GM19468 (cell line): ENCODE measurements around the gene TCERG1L.
"Not testable (repeated sequence)": the region's sequence is repeated elsewhere in the genome, so short reads cannot be mapped to it uniquely, and the experiment has no call there.

Source experiments
- ATAC-seq: cut with Tn5 transposase; IDR thresholded peaks from one replicate; pipeline ENCODE4 v1.9.1; 2021; ENCODE audit warnings: mild to moderate bottlenecking, moderate library complexity, moderate number of reproducible peaks; ENCODE audit not compliant: unreplicated experiment; ENCODE audit errors: extremely low read depth

Gene TCERG1L, protein sequence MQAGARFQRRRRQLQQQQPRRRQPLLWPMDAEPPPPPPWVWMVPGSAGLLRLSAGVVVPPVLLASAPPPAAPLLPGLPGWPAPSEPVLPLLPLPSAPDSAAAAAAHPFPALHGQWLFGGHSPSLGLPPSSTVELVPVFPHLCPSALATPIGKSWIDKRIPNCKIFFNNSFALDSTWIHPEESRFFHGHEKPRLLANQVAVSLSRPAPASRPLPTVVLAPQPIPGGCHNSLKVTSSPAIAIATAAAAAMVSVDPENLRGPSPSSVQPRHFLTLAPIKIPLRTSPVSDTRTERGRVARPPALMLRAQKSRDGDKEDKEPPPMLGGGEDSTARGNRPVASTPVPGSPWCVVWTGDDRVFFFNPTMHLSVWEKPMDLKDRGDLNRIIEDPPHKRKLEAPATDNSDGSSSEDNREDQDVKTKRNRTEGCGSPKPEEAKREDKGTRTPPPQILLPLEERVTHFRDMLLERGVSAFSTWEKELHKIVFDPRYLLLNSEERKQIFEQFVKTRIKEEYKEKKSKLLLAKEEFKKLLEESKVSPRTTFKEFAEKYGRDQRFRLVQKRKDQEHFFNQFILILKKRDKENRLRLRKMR

DNA sequence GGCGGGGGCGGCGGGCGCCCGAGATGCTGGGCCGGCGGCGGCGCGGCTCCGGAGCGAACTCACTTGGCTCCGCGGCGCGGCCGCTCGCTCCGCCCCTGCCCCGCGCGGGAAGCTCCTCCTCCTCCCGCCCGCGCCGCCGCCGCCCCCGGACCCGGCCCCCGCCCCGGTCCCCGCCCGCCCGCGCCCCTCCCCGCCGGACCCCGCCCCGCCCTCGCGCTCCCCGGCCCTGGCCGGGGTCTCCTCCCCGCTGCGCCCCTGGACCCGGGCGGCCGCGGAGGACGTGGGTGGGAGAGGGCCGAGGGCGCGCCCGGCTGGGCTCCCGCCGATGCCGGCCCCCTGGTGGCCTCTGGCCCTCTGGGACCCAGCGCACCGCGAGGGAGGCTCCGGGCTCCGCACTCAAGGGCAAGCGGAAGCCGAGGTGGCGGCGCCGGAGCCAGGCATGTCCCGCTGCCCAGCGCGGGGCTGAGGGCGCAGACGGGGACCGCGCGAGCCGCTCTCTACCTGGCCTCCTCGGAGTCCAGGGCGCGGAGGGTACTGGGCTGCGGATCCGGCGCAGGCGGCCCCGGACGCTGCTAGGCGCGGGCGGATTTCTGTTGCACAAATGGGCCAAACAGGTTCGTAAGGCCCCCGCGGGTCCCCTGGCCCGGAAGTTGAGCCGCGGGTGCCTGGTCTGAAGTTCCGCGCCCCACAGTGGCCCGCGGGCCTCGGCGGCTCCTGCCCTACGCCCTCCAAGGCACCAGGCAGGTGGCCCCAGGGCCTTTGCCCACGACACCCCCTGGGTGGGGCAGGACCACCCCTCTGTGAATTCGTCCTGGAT, at the start of gene TCERG1L:
TSS of gene TCERG1L (minus strand) at position 61 of the 817 bp plus-strand sequence. CDS start 86 bp downstream, outside the sequence.
- ATAC-seq = no peak

DNA sequence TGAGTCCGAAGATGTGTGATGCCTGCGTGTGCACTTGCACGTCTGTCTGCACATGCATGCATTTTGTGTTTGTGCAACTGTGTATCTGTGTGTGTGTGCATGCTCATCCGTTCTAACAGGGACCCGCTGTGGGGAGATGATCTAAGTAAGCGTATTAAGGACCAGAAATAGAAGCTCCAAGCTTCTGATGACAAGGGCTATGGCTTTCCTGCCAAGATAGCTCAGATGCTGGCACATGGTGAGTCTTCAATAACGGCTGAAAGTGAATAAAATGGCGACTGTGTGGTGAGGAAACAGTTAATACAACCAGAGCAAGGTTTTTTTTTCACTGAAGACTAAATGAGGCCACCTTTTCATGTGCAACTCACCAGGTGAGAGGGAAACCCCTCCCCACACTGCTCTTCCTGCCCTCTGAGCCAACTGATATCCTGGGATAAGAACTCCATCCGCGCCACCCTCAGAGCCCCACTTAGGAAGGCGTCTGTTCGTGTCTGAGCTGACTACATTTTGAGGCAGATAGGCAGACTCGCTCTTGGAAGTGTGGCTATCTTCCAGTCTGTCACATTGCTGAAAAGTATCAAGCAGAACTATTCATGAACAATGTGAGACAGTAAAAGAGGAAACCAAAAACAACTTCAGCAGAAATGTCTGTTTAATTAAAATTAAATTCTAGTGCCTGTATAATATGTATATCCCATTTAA, 47.4 kb upstream of the TCERG1L start:
- ATAC-seq = no peak

DNA sequence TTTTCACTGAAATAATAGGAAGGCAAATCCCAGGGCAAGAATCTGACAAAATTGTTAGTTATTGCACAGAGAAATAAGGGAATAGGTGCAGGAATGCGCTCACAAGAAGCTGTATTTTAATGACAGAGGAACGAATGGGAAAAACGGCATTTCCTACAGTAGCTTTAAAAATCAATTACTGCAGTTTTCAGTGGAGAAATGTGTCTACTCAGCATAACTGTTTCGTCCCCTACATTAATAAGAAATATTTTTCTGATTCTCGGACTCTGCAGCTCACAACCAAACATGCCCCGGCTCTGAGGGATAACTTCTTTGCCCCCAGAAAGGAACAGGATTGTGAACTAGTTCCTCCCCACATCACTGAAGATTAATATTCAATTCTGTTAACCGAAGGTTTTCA, 44.9 kb upstream of the TCERG1L start:
- ATAC-seq = no peak

DNA sequence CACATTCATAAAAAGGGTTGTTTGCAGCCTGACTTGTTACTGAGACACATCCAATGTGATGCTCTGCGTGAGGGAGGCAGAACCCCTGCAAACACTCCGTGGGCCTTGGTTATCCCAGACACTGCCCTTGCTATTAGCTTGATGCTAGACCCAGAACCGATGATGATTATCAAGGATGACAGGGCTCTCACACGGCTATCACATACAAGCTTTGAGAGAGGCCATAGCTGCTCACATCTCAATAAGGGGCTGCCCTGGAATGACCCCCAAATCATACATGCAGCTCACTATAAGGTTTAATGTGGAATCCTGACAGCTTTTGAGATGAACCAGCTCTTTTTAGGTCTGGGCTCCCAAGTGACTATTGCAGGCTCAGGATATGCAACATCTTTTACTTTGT, 44.4 kb upstream of the TCERG1L start:
- ATAC-seq = no peak

DNA sequence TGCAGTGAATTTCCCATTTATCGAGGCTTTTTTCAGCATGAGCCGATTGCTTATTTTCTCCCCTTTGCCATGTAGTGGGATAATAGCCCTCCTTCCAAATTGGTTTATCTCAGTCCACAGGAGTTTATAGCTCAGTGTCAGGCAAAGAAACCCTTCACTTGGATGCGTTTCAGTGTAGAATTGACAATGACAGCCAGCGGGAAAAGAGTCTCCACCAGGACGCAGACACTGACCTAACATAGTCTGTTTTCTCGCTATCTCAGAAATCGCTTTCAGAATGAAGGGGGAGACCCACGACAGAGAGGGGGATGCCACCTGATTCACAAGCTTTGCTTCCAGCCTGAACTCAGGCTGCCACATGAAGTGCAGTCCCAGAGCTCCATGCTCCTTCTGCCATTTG, 43.5 kb upstream of the TCERG1L start:
- ATAC-seq = no peak

DNA sequence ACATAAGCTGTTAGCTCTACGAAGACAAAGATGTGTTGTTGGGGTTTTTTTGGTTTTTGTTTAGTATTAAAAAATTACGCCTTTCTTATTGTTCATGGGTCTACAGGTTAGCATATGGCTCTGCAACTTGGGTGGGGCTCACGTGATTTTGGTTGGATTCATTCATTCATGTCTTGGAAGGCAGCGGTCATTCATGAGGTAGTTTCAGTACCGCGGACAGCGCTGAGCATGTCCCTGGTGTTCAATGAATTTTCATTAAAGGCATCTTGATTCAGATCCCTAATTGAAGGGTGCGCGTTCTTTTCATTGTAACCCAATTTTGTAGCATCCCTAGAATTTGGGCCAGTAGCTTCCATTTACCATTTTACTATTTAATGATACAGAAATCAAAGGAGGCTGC, 42.9 kb upstream of the TCERG1L start:
- ATAC-seq = no peak

DNA sequence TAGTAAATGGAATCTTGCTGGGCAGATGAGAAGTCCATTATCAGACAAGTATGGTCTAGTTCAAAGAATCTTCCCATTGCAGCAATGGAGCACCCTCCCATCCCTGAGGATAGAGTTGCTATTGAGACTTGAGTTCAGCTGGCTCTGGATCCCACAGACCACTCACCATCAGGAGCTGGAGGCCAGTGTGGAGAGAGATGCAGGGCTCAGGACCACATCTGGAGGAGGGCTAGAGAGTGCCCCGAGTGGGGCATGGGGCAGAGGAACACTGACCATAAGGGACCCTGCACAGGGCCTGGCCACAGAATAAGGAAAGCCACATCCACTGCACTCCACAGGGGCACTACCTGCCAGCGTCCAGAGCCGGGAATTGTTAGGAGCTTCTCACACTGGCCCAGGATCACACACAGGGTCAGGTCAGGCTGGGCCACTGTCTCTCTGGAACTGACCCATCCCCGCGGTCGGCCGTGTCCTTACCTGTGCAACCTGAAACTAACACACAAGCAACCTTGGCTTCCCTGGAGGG, 41.3 kb upstream of the TCERG1L start:
- no peak for ATAC-seq

DNA sequence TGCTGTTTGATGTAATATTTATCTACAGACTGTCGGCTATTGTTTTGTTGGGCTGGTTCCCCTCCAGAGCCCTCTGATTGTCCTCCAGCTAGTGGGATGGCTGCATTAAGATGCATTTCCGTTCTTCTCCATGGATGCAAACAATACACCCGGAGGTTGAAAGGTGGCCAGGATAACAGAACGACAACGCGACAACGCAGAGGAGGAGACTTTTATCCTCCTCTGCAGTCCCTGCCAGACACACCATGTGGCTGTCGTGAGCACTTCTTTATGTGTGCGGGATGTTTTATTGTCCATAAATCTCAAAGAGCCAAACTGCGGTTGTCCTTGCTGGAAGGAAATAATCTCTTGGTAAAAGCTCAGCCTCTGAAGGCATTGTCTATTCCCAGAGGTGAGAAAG, 39.1 kb upstream of the TCERG1L start:
- ATAC-seq = no peak

DNA sequence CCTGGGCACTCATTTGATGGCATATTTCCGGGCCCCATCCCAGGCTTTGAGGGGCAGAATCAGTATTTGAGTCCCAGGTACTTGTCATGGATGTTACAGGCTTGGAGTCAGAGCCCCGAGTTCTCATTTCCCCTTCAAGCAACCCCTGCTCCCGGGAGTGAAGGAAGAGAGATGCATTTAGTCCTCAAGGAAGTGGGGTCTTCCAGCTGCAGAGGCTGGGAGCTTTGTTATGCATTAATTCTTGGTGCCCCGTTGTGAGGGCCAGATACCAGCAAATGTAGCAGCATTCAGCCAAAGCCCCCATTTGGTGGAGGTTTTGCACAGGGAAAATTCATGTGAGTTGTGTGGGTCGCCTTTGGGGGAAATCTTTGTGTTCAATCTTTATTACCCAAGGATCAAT, 38.7 kb upstream of the TCERG1L start:
- no peak for ATAC-seq

DNA sequence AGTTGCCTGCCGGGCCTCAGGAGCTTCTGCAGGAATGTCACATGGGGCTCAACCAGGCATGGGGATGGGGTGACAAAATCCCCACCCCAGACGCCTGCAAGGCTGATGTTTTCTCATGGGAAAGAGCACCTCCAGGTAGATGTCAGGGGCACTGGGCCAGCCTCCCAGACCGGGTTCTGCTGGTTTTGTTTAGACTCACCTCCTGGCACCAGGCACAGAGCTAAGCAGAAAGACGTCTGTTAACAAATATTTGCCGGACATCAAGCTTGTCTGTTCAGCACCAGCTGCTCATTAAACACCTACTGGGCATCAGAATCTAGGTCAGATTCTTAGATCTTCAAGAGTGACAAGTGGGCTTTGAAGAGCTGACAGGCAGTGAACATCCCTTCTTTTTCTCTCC, 34.9 kb upstream of the TCERG1L start:
- ATAC-seq = no peak

DNA sequence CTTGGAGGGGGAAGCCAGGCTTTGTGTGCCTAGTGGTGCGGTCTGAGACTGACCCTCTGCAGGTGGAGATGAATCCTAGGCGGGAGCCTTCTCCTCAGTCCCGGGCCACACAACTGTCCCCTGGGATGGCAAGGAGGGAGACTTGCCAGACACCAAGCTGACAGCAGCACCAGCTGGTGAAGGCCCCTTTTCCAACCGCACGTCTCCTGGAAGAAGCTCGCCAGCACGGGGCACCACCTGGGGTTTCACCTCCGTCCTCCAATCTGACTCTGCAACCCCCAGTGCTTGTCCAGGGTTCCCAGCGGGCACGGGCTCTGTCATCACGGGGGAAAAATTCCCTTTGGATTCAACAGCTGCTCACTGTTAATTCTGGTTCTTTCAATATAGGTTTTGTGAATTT, 34.2 kb upstream of the TCERG1L start:
- ATAC-seq = no peak

DNA sequence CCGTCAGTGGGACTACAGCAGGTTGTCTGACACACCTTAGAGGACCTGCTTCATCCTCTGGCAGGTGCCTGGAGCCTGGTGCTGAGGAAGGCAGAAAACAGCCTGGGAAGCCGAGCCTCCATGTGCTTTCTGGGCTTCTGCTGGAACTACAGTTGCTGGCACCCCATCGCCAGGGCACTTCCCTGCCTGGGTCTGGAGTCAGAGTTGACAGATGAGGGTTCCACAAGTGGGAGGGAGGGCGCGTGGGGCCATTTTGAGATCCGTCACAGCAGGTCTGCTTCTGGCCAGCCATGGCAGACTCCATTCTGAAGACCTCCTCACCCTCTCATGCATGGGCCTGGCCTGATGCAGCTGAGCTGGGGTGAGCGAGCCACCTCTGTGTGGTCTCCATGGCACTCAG, 33.2 kb upstream of the TCERG1L start:
- no peak for ATAC-seq

DNA sequence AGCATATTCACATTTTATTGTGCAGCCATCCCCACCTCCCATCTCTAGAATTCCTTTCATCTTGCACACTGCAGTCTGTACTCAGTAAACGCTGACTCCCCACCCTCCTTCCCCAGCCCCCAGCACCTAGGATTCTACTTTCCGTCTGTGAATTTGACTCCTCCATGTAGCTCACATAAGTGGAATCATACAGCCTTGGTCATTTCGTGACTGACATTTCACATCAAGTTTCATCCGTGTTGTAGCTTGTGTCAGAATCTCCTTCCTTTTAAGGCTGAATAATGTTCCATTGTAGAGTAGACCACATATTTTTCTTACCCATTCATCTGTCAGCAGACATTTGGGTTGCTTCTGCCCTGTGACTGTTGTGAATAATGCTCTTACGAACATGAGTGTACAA, 26.2 kb upstream of the TCERG1L start:
- no peak for ATAC-seq

DNA sequence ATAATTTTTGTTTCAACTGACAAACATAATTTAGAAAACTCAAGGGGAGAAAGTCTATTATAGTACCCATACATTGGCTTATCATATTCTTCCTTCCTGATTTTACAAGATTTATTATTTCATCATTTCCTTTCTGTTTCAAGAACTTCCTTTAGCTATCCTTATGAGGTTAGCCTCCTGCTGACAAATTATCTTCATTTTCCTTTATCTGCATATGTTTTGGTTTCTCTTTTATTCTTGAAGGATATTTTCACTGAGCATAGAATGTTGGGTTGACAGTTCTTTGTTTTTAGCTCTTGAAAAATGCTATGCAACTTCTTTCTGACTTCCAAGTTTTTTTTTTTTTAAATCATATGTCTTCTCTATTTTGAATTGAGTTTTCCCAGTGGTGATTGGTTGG, 21.3 kb upstream of the TCERG1L start:
- ATAC-seq = no peak

DNA sequence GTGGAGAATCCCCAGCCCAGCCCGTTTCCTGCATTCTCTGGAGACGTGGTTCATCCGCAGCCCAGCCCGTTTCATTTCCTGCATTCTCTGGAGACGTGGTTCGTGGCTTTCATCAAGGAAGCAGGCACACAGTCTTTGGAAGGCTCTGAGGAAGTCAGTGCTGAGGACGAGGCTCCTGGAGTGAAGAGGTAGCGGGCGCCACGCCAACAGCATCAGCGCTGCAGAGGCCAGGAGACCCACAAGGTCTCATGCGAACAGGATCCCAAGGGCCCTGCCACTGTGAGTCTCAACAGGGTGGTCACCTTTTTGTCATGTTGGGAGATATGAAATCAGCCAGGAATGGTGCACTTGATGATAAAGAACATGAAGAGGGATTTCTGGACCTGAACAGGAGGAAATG, 12.4 kb upstream of the TCERG1L start:
- no peak for ATAC-seq

DNA sequence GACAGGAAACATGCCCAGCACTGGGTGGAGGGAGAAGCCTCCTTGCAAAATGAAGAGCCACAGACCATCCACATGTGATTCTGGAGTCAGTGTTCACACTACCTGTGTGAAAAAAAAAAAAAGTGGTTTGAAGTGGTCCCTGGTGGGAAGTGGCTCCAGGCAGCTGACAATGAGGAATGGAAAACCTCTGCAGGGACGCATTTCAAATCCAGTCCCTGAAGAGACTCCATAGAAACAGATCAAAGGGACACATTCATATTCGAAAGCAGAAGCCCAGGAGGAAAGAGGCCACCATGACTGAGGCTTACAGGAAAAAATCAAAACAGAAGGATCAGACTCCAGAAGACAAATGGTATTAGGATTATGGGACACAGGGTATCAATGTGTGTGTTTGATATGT, 11.5 kb upstream of the TCERG1L start:
- no peak for ATAC-seq

DNA sequence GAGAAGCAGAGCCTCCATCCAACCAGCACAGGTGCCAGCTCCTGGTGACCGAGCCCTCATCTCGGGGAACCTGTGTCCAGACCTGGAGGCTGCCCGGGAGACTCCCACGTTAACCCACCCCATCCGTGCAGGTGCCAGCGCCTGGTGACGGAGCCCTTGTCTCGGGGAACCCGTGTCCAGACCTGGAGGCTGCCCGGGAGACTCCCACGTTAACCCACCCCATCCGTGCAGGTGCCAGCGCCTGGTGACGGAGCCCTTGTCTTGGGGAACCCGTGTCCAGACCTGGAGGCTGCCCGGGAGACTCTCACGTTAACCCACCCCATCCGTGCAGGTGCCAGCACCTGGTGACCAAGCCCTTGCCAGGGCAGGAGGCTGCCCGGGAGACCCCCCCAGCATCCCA, 11.1 kb upstream of the TCERG1L start:
- not testable (repeated sequence) for ATAC-seq

DNA sequence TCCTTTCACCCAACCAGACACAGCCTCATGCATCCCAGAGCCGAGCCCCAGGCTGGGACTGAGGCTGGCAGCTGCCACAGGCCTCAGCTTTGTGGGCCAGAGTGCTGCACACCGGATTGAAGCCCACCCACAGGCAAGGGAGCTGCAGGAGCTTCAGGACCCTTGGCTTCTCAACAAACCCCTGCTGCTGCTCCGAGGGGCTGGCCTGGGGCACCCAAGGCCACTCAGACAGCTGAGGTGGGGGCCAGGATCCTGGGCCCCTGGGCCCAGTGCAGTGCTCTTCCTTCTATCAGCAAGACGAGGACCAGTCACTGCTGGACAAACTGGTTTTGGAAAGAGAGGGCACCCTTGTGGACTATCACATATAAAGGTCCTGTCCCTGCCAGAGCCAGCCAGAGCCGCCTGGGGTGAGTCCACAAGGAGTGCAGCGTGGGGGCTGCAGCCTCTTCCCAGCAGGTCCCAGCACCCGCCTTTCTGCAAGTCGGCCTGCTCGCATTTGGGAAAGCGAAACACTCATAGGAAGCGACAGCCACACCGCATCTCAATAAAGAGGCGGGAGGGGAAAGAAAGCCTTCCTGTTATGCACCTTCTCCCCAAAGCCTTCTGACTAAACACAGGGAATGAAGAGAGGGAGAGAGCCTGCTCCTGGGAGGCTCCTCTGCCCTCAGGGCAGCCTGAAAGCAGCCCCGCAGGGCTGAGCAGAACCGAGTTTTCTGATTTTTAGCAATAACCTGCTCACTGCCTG, 9.5 kb upstream of the TCERG1L start:
- no peak for ATAC-seq

DNA sequence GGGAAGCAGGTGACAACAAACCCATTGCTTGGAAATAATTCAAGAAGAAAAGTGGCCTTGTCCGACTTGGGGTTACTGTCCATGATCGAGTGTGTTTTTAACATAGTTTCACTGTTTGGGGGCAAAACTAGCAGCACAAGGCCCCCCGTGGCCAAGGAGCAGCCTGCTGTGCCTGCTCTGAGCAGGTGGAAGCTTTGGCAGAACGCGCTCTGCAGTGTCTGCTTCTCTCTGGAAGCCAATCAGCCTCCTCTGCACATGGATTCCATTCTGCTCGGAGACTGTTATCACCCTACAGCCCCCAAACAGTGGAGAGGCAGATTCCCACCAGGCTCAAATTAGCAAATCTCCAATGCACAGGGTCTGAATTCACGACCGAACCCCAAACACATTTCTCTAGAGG, 7.3 kb upstream of the TCERG1L start:
- no peak for ATAC-seq

DNA sequence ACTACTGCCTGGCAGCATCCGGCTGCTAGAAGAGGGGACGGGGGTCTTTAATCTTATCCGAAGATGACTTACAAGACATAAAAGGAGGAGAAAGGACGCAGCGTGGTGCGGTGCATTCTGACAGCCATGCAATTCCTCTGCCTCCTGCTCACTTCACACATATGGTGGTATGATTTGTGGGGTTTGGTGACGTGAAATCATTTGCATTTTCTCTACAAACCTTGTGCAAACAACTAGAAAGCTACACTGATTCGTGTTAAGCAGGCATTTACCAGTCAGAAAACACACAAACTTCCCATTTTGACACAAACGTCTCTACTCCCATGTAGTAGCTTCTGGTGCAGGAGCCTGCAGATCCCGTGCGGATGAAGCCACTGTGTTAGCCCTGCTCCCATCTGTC, 6.8 kb upstream of the TCERG1L start:
- ATAC-seq = no peak
